OCI-LY1 (cell line): ENCODE measurements around the gene RPS15A.
"Not testable (repeated sequence)": the region's sequence is repeated elsewhere in the genome, so short reads cannot be mapped to it uniquely, and the experiment has no call there.

Experiments used
- H2AFZ ChIP-seq: fragments of 200-600 bp; sonication (generic), shearing (Covaris generic); 2 replicates; pipeline ENCODE4 v1.6.0; 2014; ENCODE audit warnings: antibody characterized with exemption, mild to moderate bottlenecking, low read length
- H3F3A ChIP-seq: fragments of 200-600 bp; sonication (generic), shearing (Covaris generic); 2 replicates; pipeline ENCODE4 v1.6.0; 2014; ENCODE audit warnings: mild to moderate bottlenecking, antibody characterized with exemption, low read length, moderate library complexity; ENCODE audit not compliant: insufficient read depth
- H3K27ac ChIP-seq: fragments of 200-600 bp; sonication (generic); 2 replicates; pipeline ENCODE4 v1.5.1; 2014; ENCODE audit warnings: low read length, mixed run types, mild to moderate bottlenecking, low read depth; ENCODE audit not compliant: poor library complexity, severe bottlenecking
- H3K27me3 ChIP-seq: fragments of 200-600 bp; sonication (generic); 2 replicates; pipeline ENCODE4 v1.6.0; 2014; ENCODE audit warnings: antibody characterized with exemption, mild to moderate bottlenecking, low read length, moderate library complexity; ENCODE audit not compliant: insufficient read depth
- H3K36me3 ChIP-seq: fragments of 200-600 bp; sonication (generic); 2 replicates; pipeline ENCODE4 v1.6.1; 2014; ENCODE audit warnings: mild to moderate bottlenecking, antibody characterized with exemption, low read length, moderate library complexity, mixed read lengths; ENCODE audit not compliant: insufficient read depth
- H3K4me1 ChIP-seq: fragments of 200-600 bp; sonication (generic); 2 replicates; pipeline ENCODE4 v1.5.1; 2014; ENCODE audit warnings: mild to moderate bottlenecking, low read length, moderate library complexity; ENCODE audit not compliant: insufficient read depth, severe bottlenecking
- H3K4me2 ChIP-seq: fragments of 200-600 bp; sonication (generic), shearing (Covaris generic); 2 replicates; pipeline ENCODE4 v1.6.1; 2014; ENCODE audit warnings: low read length
- H3K4me3 ChIP-seq: fragments of 200-600 bp; sonication (generic); 2 replicates; pipeline ENCODE4 v1.5.1; 2014; ENCODE audit warnings: low read length, low read depth, mild to moderate bottlenecking, mixed read lengths; ENCODE audit not compliant: poor library complexity, severe bottlenecking
- H3K79me2 ChIP-seq: fragments of 200-600 bp; shearing (Covaris generic); 2 replicates; pipeline ENCODE4 v1.6.1; 2016; ENCODE audit warnings: mixed run types, low read length, mixed read lengths; ENCODE audit not compliant: insufficient read depth
- H3K9ac ChIP-seq: fragments of 200-600 bp; sonication (generic), shearing (Covaris generic); 2 replicates; pipeline ENCODE4 v1.6.1; 2014; ENCODE audit warnings: mild to moderate bottlenecking, low read length, mixed read lengths
- H3K9me2 ChIP-seq: fragments of 200-600 bp; sonication (generic), shearing (Covaris generic); 2 replicates; pipeline ENCODE4 v1.6.1; 2014; ENCODE audit warnings: low read depth, mild to moderate bottlenecking, low read length, mixed read lengths
- H3K9me3 ChIP-seq: fragments of 200-600 bp; shearing (Covaris generic); 2 replicates; pipeline ENCODE4 v1.6.1; 2014; ENCODE audit warnings: low read length, mixed read lengths
- H4K20me1 ChIP-seq: fragments of 200-600 bp; sonication (generic), shearing (Covaris generic); 2 replicates; pipeline ENCODE4 v1.6.0; 2016; ENCODE audit warnings: mild to moderate bottlenecking, low read length; ENCODE audit not compliant: insufficient read depth

The RPS15A gene

DNA sequence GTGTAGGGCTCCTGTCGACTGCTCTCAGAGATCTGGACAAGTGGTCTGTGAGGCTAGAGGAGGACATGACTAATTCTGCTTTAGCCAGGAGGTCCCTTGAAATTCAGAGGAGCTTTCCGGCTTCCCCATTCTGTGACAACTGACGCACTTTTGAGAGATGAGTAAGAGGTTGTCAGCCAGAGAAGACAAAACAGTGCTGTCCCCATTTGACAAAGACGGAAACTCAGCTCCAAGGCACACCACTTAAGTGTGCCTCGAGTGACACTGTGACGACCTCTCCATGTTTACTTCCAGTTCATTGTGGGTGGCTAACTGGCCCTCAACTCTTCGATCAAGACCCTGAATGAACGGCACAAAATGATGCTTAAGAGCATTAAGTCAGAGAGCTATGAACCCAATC lies 47.3 kb downstream of the RPS15A start:
- not testable (repeated sequence) for H3K9me3 ChIP-seq, H3K4me3 ChIP-seq, H4K20me1 ChIP-seq, H3K4me1 ChIP-seq, H3K79me2 ChIP-seq, H3K27me3 ChIP-seq, H2AFZ ChIP-seq, H3K9me2 ChIP-seq, H3K9ac ChIP-seq, H3K27ac ChIP-seq, H3K36me3 ChIP-seq, H3K4me2 ChIP-seq, H3F3A ChIP-seq

DNA sequence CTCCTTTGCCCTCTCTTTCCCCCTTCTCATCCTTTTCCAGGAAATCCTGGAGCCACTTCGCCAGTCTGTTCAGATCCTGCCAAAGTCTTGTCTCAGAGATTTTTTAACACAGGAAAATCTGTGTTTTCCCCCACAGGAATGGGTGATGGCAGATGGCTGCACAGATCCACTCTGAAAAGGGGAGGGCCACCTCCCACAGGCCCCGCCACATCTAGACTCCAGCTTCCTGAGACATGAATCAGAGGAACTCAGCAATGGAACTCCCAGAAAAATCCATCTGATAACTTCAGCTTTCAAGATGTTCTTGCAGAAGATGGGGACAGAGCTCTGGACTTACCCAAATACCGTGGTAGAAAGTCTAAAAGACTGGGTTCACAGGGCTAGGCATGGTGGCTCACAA lies 50.1 kb downstream of the RPS15A start:
- H3K4me3 ChIP-seq, H3K4me2 ChIP-seq, H4K20me1 ChIP-seq, H3K27ac ChIP-seq, H3K27me3 ChIP-seq, H3K36me3 ChIP-seq, H3K4me1 ChIP-seq, H3K79me2 ChIP-seq, H3F3A ChIP-seq, H2AFZ ChIP-seq, H3K9ac ChIP-seq, H3K9me3 ChIP-seq, H3K9me2 ChIP-seq: not testable (repeated sequence)

DNA sequence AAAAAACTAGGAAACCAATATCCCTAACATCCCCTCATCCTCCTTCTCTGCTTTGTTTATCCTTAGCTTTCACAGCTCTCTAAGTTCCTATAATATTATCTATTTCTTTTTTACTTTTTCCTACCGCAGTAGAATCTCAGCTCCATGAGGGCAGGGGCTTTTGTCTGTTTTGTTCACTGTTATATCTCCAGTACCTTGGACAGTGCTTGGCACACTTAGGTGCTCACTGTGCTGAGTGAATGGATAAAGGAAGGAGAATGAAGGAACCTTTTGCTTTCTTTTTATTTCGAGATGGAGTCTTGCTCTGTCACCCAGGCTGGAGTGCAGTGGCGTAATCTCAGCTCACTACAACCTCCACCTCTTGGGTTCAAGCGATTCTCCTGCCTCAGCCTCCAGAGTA lies 51.4 kb downstream of the RPS15A start:
- H3F3A ChIP-seq, H3K4me1 ChIP-seq, H3K27me3 ChIP-seq, H3K79me2 ChIP-seq, H3K9me2 ChIP-seq, H2AFZ ChIP-seq, H3K36me3 ChIP-seq, H3K4me3 ChIP-seq, H4K20me1 ChIP-seq, H3K27ac ChIP-seq, H3K9ac ChIP-seq, H3K9me3 ChIP-seq, H3K4me2 ChIP-seq: not testable (repeated sequence)

DNA sequence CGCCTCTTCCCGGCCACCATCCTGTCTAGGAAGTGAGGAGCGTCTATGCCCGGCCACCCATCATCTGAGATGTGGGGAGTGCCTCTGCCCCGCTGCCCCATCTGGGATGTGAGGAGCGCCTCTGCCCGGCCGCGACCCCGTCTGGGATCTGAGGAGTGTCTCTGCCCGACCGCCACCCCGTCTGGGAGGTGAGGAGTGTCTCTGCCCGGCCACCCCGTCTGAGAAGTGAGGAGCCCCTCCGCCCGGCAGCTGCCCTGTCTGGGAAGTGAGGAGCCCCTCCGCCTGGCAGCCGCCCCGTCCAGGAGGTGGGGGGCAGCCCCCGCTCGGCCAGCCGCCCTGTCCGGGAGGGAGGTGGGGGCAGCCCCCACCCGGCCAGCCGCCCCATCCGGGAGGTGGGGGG lies 55.9 kb downstream of the RPS15A start:
- not testable (repeated sequence) for H3K36me3 ChIP-seq, H3K79me2 ChIP-seq, H3K4me3 ChIP-seq, H3K9me2 ChIP-seq, H3K9me3 ChIP-seq, H4K20me1 ChIP-seq, H3K27me3 ChIP-seq, H3K9ac ChIP-seq, H3K4me2 ChIP-seq, H3F3A ChIP-seq, H2AFZ ChIP-seq, H3K4me1 ChIP-seq, H3K27ac ChIP-seq
